ENCODE results near the gene LRRC8E.

Gene LRRC8E

DNA sequence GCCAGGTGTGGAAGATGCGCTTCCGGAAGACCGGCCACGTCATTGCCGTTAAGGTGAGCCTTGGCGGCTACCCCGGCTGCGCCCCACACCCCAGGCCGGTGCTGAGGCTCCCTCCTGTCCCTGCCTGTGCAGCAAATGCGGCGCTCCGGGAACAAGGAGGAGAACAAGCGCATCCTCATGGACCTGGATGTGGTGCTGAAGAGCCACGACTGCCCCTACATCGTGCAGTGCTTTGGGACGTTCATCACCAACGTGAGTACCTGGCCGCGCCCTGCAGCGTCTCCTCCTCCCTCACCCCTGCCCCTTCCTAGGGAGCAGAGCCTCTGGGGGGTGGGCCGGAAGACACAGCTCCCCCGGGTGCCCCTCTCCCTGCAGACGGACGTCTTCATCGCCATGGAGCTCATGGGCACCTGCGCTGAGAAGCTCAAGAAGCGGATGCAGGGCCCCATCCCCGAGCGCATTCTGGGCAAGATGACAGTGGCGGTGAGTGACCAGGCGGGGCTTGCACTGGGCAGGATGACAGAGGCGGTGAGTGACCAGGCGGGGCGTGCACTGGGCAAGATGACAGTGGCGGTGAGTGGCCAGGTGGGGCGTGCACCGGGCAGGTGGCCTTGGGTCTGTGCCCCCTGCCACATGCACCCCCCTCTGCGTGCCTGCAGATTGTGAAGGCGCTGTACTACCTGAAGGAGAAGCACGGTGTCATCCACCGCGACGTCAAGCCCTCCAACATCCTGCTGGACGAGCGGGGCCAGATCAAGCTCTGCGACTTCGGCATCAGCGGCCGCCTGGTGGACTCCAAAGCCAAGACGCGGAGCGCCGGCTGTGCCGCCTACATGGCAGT, 22.2 kb downstream of the LRRC8E start:
- DNase-seq (ENCODE audit: insufficient read length, low spot score) (no peak), FAIRE-seq (no peak)
- TF ChIP-seq TAF1 (IDR thresholded peaks at IDR 0.05; ENCODE audit: low read depth, low read length), result no peak
- no peak for TF ChIP-seq SPI1 (IDR thresholded peaks at IDR 0.05; ENCODE audit: low read depth, low read length)
- no peak for TF ChIP-seq POLR2AphosphoS5 (IDR thresholded peaks at IDR 0.05; ENCODE audit: low read depth, low read length)
- TF ChIP-seq PAX5 (IDR thresholded peaks at IDR 0.05; ENCODE audit: insufficient read depth, low read length, severe bottlenecking), result no peak
- no peak for TF ChIP-seq POLR2A (IDR thresholded peaks at IDR 0.05; ENCODE audit: low read depth, low read length)
- TF ChIP-seq POU2F2 (IDR thresholded peaks at IDR 0.05; ENCODE audit: low read depth, low read length), result no peak

DNA sequence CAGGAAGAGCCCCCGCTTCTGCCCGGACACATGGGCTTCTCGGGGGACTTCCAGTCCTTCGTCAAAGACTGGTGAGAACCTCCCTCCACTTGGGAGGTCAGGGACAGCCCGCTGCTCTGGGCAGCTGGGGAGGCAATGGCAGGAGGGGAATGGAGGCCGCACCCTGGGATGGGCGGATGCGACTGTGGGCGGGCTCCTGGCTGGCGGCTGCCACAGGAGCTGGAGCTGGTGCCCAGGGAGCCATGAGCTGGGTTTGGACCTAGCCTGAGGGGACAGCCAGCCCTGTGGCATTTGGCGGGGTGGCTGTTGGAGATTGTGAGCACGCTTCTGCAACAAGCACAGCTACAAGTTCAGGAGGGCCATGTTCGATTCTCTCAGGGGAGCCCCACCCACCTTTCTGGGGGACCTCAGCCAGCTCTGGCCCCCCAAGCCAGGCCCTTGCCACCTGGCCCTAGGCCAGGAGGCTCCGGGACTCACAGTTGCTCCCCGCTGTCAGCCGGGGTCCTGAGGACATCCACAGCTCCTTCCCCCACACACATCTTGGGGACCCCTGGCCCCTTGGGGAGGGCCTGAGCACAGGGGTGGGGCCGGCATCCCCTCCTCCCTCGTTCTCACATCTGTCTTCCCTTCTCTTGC, 23.3 kb downstream of the LRRC8E start:
- TF ChIP-seq SPI1 (IDR thresholded peaks at IDR 0.05; ENCODE audit: low read depth, low read length), result no peak
- TF ChIP-seq POLR2AphosphoS5 (IDR thresholded peaks at IDR 0.05; ENCODE audit: low read depth, low read length), result no peak
- no peak for TF ChIP-seq TAF1 (IDR thresholded peaks at IDR 0.05; ENCODE audit: low read depth, low read length)
- TF ChIP-seq POU2F2 (IDR thresholded peaks at IDR 0.05; ENCODE audit: low read depth, low read length), result no peak
- TF ChIP-seq PAX5 (IDR thresholded peaks at IDR 0.05; ENCODE audit: insufficient read depth, low read length, severe bottlenecking), result no peak
- TF ChIP-seq POLR2A (IDR thresholded peaks at IDR 0.05; ENCODE audit: low read depth, low read length), result no peak
- no peak for DNase-seq (ENCODE audit: insufficient read length, low spot score)
- no peak for FAIRE-seq

DNA sequence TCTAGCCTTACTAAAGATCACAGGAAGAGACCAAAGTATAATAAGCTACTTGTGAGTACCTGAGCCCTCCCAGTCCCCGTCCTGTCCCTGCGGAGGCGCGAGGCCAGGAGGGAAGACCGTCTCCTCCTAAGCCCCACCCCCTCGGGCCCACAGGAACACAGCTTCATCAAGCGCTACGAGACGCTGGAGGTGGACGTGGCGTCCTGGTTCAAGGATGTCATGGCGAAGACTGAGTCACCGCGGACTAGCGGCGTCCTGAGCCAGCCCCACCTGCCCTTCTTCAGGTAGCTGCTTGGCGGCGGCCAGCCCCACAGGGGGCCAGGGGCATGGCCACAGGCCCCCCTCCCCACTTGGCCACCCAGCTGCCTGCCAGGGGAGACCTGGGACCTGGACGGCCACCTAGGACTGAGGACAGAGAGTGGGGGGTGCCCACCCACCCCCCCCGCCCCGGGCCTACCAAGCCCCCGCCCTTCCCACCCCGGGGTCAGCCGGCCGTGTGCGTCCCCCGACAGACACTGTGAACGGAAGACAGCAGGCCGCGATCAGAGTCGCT, 23.9 kb downstream of the LRRC8E start:
- DNase-seq (ENCODE audit: insufficient read length, low spot score) (no peak), FAIRE-seq (no peak)
- TF ChIP-seq TAF1 (IDR thresholded peaks at IDR 0.05; ENCODE audit: low read depth, low read length) (no peak), PAX5 (IDR thresholded peaks at IDR 0.05; ENCODE audit: insufficient read depth, low read length, severe bottlenecking) (no peak), POLR2AphosphoS5 (IDR thresholded peaks at IDR 0.05; ENCODE audit: low read depth, low read length) (no peak), POU2F2 (IDR thresholded peaks at IDR 0.05; ENCODE audit: low read depth, low read length) (no peak), POLR2A (IDR thresholded peaks at IDR 0.05; ENCODE audit: low read depth, low read length) (no peak), SPI1 (IDR thresholded peaks at IDR 0.05; ENCODE audit: low read depth, low read length) (no peak)

DNA sequence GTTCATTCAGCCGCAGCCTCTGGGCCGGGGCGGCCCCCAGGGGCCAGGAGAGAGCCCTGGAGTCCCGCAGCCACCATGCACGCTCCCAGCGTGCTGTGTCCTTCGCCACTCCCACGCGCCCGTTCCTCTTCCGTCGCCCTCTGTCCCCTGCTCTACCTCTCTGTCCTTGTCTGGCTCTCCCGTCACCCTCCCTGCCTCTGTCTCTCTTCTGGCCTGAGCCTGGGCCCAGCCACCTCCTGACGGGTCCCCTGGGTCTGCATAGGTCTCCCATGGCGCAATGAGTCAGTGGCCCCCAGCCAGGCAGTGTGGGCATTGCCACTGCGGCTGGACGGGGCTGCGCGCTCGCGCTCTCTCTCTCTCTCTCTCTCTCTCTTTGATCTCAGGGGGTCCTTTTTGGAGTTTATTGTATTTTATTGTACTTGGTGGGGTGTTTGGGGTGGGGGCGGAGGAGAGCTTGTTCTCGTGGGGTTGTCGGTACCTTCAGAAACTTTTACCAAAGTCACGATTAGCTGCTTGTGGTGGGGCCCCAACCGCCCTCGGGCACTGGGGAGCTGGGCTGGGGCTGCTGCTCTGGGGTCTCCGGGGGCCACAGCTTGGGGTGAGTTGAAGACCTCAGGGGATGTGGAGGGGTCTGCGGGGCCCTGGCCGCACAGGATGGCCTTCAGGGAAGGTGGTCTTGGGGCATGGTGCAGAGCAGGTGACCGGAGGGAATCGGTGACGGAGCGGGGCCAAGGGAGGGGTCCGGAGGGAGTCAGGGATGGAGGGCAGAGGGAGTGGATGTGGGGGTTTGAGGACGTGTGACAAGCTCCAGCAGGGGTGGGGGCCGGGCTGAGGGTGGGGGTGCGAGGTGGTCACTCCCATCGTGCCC, 24.6 kb downstream of the LRRC8E start:
- DNase-seq (ENCODE audit: insufficient read length, low spot score), result no peak
- TF ChIP-seq SPI1 (IDR thresholded peaks at IDR 0.05; ENCODE audit: low read depth, low read length) (no peak), POLR2A (IDR thresholded peaks at IDR 0.05; ENCODE audit: low read depth, low read length) (no peak; the same call in 1 of the 2 replicates), TAF1 (IDR thresholded peaks at IDR 0.05; ENCODE audit: low read depth, low read length) (no peak), POU2F2 (IDR thresholded peaks at IDR 0.05; ENCODE audit: low read depth, low read length) (no peak), PAX5 (IDR thresholded peaks at IDR 0.05; ENCODE audit: insufficient read depth, low read length, severe bottlenecking) (no peak), POLR2AphosphoS5 (IDR thresholded peaks at IDR 0.05; ENCODE audit: low read depth, low read length) (no peak)
- no peak for FAIRE-seq

DNA sequence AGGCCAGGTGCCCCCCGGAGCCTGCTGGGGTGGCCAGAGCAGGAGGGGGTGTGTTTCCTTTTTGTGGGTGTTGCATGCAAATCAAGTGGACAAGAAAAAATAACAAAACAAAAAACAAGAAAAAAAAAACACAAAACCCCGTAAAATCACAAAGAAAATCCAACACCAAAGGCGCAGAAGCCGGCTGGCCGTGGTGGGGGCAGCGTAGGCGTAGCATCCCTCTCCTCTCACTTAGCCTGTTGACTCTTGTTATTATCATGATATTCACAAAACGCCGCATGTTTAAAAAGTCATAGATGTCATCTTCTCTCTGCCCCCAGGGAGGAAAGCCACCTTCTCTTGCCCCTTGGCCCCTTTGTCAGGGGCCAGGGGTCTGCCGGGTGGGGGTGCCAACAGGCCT, 25.3 kb downstream of the LRRC8E start:
- FAIRE-seq, result no peak
- TF ChIP-seq POU2F2 (IDR thresholded peaks at IDR 0.05; ENCODE audit: low read depth, low read length), result no peak
- TF ChIP-seq TAF1 (IDR thresholded peaks at IDR 0.05; ENCODE audit: low read depth, low read length), result no peak
- TF ChIP-seq POLR2AphosphoS5 (IDR thresholded peaks at IDR 0.05; ENCODE audit: low read depth, low read length), result no peak
- TF ChIP-seq POLR2A (IDR thresholded peaks at IDR 0.05; ENCODE audit: low read depth, low read length), result no peak
- TF ChIP-seq PAX5 (IDR thresholded peaks at IDR 0.05; ENCODE audit: insufficient read depth, low read length, severe bottlenecking), result no peak
- TF ChIP-seq SPI1 (IDR thresholded peaks at IDR 0.05; ENCODE audit: low read depth, low read length), result no peak
- no peak for DNase-seq (ENCODE audit: insufficient read length, low spot score)

GRCh38 chr19:7914099-7914498, 25.8 kb downstream of the LRRC8E start:
- DNase-seq (ENCODE audit: insufficient read length, low spot score) (no peak), FAIRE-seq (no peak)

GRCh38 chr19:7914598-7915045, 26.3 kb downstream of the LRRC8E start, which contains the start of gene TGFBR3L:
TSS of gene TGFBR3L (plus strand) at chr19:7914830.
- no peak for FAIRE-seq
- TF ChIP-seq POLR2AphosphoS5 (IDR thresholded peaks at IDR 0.05; ENCODE audit: low read depth, low read length) (peak; percentile 63; the same call in 1 of the 2 replicates), POU2F2 (IDR thresholded peaks at IDR 0.05; ENCODE audit: low read depth, low read length) (no peak)
- no peak for DNase-seq (ENCODE audit: insufficient read length, low spot score)

More at GRCh38 chr19:7914099-7914498, 25.8 kb downstream of the LRRC8E start:
- TF ChIP-seq POU2F2 (IDR thresholded peaks at IDR 0.05; ENCODE audit: low read depth, low read length) (no peak), TAF1 (IDR thresholded peaks at IDR 0.05; ENCODE audit: low read depth, low read length) (no peak)

DNA sequence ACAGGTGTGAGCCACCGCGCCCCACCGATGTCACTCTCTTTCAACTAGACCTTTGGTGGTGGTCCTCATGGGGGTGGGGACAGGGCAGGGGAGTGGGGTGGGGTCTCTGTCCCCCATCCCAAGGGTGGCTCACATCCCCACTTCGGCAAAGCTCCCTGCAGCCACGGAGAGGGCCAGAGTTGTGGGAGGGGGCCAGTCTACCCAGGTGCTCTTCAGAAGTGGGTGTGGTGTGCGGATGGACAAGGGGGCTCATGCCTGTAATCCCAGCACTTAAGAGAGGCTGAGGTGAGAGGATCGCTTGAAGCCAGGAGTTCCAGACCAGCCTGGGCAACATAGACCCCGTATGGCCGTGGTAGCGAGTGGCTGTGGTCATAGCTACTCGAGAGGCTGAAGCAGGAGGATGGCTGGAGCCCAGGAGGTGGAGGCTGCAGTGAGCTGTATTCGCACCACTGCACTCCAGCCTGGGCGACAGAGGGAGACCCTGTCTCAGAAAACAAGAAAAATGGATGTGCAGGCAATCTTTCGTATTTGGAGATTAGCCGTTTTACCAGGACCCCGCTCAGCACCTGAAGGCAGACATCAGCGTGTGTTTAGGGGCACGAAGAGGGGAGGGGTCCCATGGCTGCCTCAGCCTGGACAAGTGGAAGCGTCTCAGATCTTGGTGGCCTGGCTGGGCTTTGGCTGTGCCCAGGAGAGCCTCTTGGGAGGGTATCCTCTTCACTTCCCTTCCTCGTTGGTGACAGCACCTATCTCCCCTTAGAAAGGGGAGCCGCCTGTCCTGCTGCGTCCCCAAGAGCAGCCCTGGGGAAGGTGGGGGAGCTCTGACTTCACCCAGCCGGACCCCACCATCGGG, 27.2 kb downstream of the LRRC8E start:
- no peak for FAIRE-seq

More for the DNA sequence above, 27.2 kb downstream of the LRRC8E start:
- TF ChIP-seq POLR2A (IDR thresholded peaks at IDR 0.05; ENCODE audit: low read depth, low read length) (no peak; the same call in 1 of the 2 replicates), PAX5 (IDR thresholded peaks at IDR 0.05; ENCODE audit: insufficient read depth, low read length, severe bottlenecking) (no peak), TAF1 (IDR thresholded peaks at IDR 0.05; ENCODE audit: low read depth, low read length) (no peak), POU2F2 (IDR thresholded peaks at IDR 0.05; ENCODE audit: low read depth, low read length) (no peak), SPI1 (IDR thresholded peaks at IDR 0.05; ENCODE audit: low read depth, low read length) (no peak), POLR2AphosphoS5 (IDR thresholded peaks at IDR 0.05; ENCODE audit: low read depth, low read length) (no peak)
- no peak for DNase-seq (ENCODE audit: insufficient read length, low spot score)
